ELF-1 (cell line): Measurements from ENCODE around the gene OS9.
"Not testable (repeated sequence)": the region's sequence is repeated elsewhere in the genome, so short reads cannot be mapped to it uniquely, and the experiment has no call there.

ENCODE experiments used
- DNase-seq: peaks from one replicate; pipeline ENCODE4 v3.0.0-alpha.2; 2016; ENCODE audit warnings: low read depth, low spot score

The OS9 gene

GRCh38 chr12:57694459-57695019 is 607 bp downstream of the OS9 start:
- DNase-seq, result no peak

GRCh38 chr12:57695770-57696432 is 2.0 kb downstream of the OS9 start:
- DNase-seq, result no peak

GRCh38 chr12:57697076-57697475 is 3.1 kb downstream of the OS9 start:
- no peak for DNase-seq

GRCh38 chr12:57698414-57698813 is 4.5 kb downstream of the OS9 start:
- no peak for DNase-seq

GRCh38 chr12:57700317-57700716 is 6.4 kb downstream of the OS9 start:
- no peak for DNase-seq

- no peak for DNase-seq
These were observed 13.3 kb downstream of the OS9 start for GRCh38 chr12:57707250-57707649.

GRCh38 chr12:57708296-57708695 is 14.4 kb downstream of the OS9 start:
- DNase-seq, result no peak

- no peak for DNase-seq
These were observed 18.8 kb downstream of the OS9 start for GRCh38 chr12:57712701-57713100.

GRCh38 chr12:57713209-57713608 is 19.3 kb downstream of the OS9 start:
- DNase-seq, result no peak

- not testable (repeated sequence) for DNase-seq
These were observed 21.3 kb downstream of the OS9 start for GRCh38 chr12:57715036-57715748.

- no peak for DNase-seq
These were observed 21.9 kb downstream of the OS9 start for GRCh38 chr12:57715786-57716185.

- DNase-seq, result no peak
These were observed 22.4 kb downstream of the OS9 start for GRCh38 chr12:57716305-57716704.

- DNase-seq, result no peak
These were observed 23.2 kb downstream of the OS9 start for GRCh38 chr12:57717131-57717530.

GRCh38 chr12:57717846-57718640 is 24.1 kb downstream of the OS9 start:
- no peak for DNase-seq

- no peak for DNase-seq
These were observed 25.0 kb downstream of the OS9 start for GRCh38 chr12:57718641-57719528.

- DNase-seq, result no peak
These were observed 26.1 kb downstream of the OS9 start for GRCh38 chr12:57719777-57720605.

GRCh38 chr12:57720606-57721595 is 27.0 kb downstream of the OS9 start:
- no peak for DNase-seq

- not testable (repeated sequence) for DNase-seq
These were observed 28.1 kb downstream of the OS9 start for GRCh38 chr12:57721846-57722608.
